Trophoblast cell (in vitro differentiated cells and primary cell): ENCODE results near the gene MYO5C. TPM values are rescaled to one million over a fixed set of nuclear protein-coding genes. Genes with fewer than 3 reads are reported as not detected.

ENCODE experiments used
- DNase-seq, 2 donors: peaks; one replicate each; pipeline ENCODE4 v3.0.0-alpha.2; 2016
- H2AFZ ChIP-seq: 2 replicates; pipeline ENCODE4 v1.6.1; 2013; ENCODE audit warnings: low read length, moderate library complexity, mild to moderate bottlenecking; ENCODE audit not compliant: insufficient read depth, poor library complexity
- H2AK5ac ChIP-seq: 2 replicates; pipeline ENCODE4 v1.6.1; 2013; ENCODE audit warnings: mild to moderate bottlenecking, low read length
- H2BK120ac ChIP-seq: 2 replicates; pipeline ENCODE4 v1.6.1; 2013; ENCODE audit warnings: low read length, mild to moderate bottlenecking, moderate library complexity; ENCODE audit not compliant: insufficient read depth, poor library complexity
- H2BK12ac ChIP-seq: 2 replicates; pipeline ENCODE4 v1.6.1; 2013; ENCODE audit warnings: mild to moderate bottlenecking, low read length, moderate library complexity
- H2BK5ac ChIP-seq: 2 replicates; pipeline ENCODE4 v1.6.1; 2013; ENCODE audit warnings: low read length, low read depth, moderate library complexity, mild to moderate bottlenecking; ENCODE audit not compliant: poor library complexity
- H3K14ac ChIP-seq: 2 replicates; pipeline ENCODE4 v1.6.1; 2013; ENCODE audit warnings: mild to moderate bottlenecking, low read length
- H3K18ac ChIP-seq: 2 replicates; pipeline ENCODE4 v1.6.1; 2013; ENCODE audit warnings: mild to moderate bottlenecking, low read length
- H3K23ac ChIP-seq: 2 replicates; pipeline ENCODE4 v1.6.1; 2013; ENCODE audit warnings: low read length
- H3K27ac ChIP-seq: 2 replicates; pipeline ENCODE4 v1.5.1; 2013; ENCODE audit warnings: low read depth, mild to moderate bottlenecking, inconsistent platforms, low read length, moderate library complexity
- H3K27me3 ChIP-seq: 2 replicates; pipeline ENCODE4 v1.6.1; 2013; ENCODE audit warnings: inconsistent platforms, mild to moderate bottlenecking, low read length, moderate library complexity; ENCODE audit not compliant: insufficient read depth
- H3K36me3 ChIP-seq, 2 experiments: 1 replicate in 1 of 2; 2 replicates in 1 of 2; pipeline ENCODE4 v1.6.1; 2013; ENCODE audit warnings: low read length in 2 of 2, mild to moderate bottlenecking in 2 of 2, moderate library complexity in 1 of 2; ENCODE audit not compliant: insufficient read depth in 2 of 2, control insufficient read depth in 1 of 2
- H3K4ac ChIP-seq: 2 replicates; pipeline ENCODE4 v1.6.1; 2013; ENCODE audit warnings: low read depth, mild to moderate bottlenecking, low read length, moderate library complexity
- H3K4me1 ChIP-seq, 2 experiments: 1 replicate in 1 of 2; 2 replicates in 1 of 2; pipeline ENCODE4 v1.6.1; 2013; ENCODE audit warnings: low read length in 2 of 2, mild to moderate bottlenecking in 2 of 2, moderate library complexity in 1 of 2; ENCODE audit not compliant: insufficient read depth in 2 of 2, control insufficient read depth in 1 of 2
- H3K4me2 ChIP-seq: 2 replicates; pipeline ENCODE4 v1.6.1; 2013; ENCODE audit warnings: inconsistent platforms, mild to moderate bottlenecking, low read length, moderate library complexity
- H3K4me3 ChIP-seq: 2 replicates; pipeline ENCODE4 v1.5.1; 2013; ENCODE audit warnings: mild to moderate bottlenecking, low read depth, low read length, inconsistent platforms
- H3K79me1 ChIP-seq: one replicate; pipeline ENCODE4 v1.6.1; 2013; ENCODE audit warnings: low read length
- H3K79me2 ChIP-seq: 2 replicates; pipeline ENCODE4 v1.6.1; 2013; ENCODE audit warnings: low read length, mild to moderate bottlenecking; ENCODE audit not compliant: control insufficient read depth, insufficient read depth, poor library complexity
- H3K9ac ChIP-seq: 2 replicates; pipeline ENCODE4 v1.6.1; 2013; ENCODE audit warnings: mild to moderate bottlenecking, low read length
- H3K9me3 ChIP-seq: 2 replicates; pipeline ENCODE4 v1.6.1; 2013; ENCODE audit warnings: low read depth, mild to moderate bottlenecking, control low read depth, inconsistent platforms, low read length; ENCODE audit not compliant: insufficient read depth
- H4K12ac ChIP-seq: 2 replicates; pipeline ENCODE4 v1.6.1; 2013; ENCODE audit warnings: low read depth, mild to moderate bottlenecking, low read length, moderate library complexity
- H4K8ac ChIP-seq: 2 replicates; pipeline ENCODE4 v1.6.1; 2013; ENCODE audit warnings: low read depth, mild to moderate bottlenecking, low read length, moderate library complexity
- H4K91ac ChIP-seq: one replicate; pipeline ENCODE4 v1.6.1; 2013; ENCODE audit warnings: low read depth, mild to moderate bottlenecking, low read length, moderate library complexity
- WGBS: extraction: QIAGEN DNeasy Blood & Tissue Kit; methylation state at CpG from one replicate; pipeline ENCODE4 v1.1.7; 2013; ENCODE audit warnings: missing lambda C conversion rate; ENCODE audit not compliant: insufficient read length, insufficient coverage; ENCODE audit errors: extremely low coverage; 5-methylcytosine and 5-hydroxymethylcytosine counted together
- polyA plus RNA-seq: library from polyadenylated mRNA; stranded (reverse); fragments of 200-250 nt; gene quantifications from 2 replicates; pipeline ENCODE4 v1.2.3, GENCODE V29; 2013

Gene MYO5C, protein sequence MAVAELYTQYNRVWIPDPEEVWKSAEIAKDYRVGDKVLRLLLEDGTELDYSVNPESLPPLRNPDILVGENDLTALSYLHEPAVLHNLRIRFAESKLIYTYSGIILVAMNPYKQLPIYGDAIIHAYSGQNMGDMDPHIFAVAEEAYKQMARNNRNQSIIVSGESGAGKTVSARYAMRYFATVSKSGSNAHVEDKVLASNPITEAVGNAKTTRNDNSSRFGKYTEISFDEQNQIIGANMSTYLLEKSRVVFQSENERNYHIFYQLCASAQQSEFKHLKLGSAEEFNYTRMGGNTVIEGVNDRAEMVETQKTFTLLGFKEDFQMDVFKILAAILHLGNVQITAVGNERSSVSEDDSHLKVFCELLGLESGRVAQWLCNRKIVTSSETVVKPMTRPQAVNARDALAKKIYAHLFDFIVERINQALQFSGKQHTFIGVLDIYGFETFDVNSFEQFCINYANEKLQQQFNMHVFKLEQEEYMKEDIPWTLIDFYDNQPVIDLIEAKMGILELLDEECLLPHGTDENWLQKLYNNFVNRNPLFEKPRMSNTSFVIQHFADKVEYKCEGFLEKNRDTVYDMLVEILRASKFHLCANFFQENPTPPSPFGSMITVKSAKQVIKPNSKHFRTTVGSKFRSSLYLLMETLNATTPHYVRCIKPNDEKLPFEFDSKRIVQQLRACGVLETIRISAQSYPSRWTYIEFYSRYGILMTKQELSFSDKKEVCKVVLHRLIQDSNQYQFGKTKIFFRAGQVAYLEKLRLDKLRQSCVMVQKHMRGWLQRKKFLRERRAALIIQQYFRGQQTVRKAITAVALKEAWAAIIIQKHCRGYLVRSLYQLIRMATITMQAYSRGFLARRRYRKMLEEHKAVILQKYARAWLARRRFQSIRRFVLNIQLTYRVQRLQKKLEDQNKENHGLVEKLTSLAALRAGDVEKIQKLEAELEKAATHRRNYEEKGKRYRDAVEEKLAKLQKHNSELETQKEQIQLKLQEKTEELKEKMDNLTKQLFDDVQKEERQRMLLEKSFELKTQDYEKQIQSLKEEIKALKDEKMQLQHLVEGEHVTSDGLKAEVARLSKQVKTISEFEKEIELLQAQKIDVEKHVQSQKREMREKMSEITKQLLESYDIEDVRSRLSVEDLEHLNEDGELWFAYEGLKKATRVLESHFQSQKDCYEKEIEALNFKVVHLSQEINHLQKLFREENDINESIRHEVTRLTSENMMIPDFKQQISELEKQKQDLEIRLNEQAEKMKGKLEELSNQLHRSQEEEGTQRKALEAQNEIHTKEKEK (N-terminal part only)
- polyA plus RNA-seq = 1.2 and 1.3 TPM in 2 replicates

DNA sequence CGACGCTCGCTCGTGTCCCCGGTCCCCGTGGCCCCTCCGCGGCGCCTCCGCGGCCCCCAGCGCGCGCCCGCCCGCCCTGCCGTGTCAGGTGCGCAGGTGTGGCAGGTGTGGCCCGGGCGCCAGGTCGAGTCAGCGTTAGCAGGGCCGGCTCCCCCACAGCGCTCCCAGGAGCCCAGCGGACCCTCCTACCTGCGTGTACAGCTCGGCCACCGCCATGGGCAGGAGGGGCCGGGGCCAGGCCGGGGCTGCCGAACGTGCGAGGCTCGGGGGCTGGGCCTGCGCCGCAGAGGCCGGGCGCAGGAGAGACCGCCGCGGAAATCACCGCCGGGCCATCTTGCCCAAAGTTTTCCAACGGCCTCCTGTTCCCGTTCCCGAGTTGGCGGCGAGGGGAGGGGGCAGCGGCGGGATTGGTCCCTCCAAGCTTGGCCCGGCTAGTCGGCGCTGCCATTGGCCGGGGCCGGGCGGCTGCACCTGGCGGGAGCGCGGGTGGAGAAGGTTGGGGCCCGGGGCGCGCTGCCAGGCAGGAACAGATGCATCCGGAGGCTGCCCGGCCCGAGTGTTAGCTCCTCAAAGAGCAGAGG is at the start of gene MYO5C:
Gene MYO5C (minus strand): TSS at position 384 of the 581 bp plus-strand sequence. CDS start 168 bp downstream, at position 216.
- no peak within 1 kb of the TSS for H3K18ac ChIP-seq
- H3K27ac ChIP-seq = no peak within 1 kb of the TSS
- H3K4me3 ChIP-seq = peak within 1 kb of the TSS; percentile 85
- H3K79me1 ChIP-seq = no peaks in the 10 kb centered on the region
- peak; percentile 14 to 30 for DNase-seq
- H4K12ac ChIP-seq = no peak within 1 kb of the TSS
- H3K9ac ChIP-seq = no peak within 1 kb of the TSS
- H4K91ac ChIP-seq = no peak within 1 kb of the TSS
- peak within 1 kb of the TSS; percentile 22 for H3K14ac ChIP-seq
- peaks cover 4% of the 10 kb centered on the region for H3K27me3 ChIP-seq
- no peak within 1 kb of the TSS for H2AK5ac ChIP-seq
- H2BK120ac ChIP-seq = no peak within 1 kb of the TSS
- H2BK12ac ChIP-seq = no peak within 1 kb of the TSS
- no peak within 1 kb of the TSS for H3K23ac ChIP-seq
- H3K36me3 ChIP-seq = no peaks in the 10 kb centered on the region
- H4K8ac ChIP-seq = peak within 1 kb of the TSS; percentile 27
- H3K79me2 ChIP-seq = no peaks in the 10 kb centered on the region
- no CpG with 5 or more reads among the region's 65 CpGs for WGBS
- peak within 1 kb of the TSS; percentile 96 for H3K4me2 ChIP-seq
- H3K4me1 ChIP-seq = peaks cover 3 to 6% of the 10 kb centered on the region in 2 experiments
- H3K9me3 ChIP-seq = no peaks in the 10 kb centered on the region
- H3K4ac ChIP-seq = no peak within 1 kb of the TSS
- no peak within 1 kb of the TSS for H2BK5ac ChIP-seq
- H2AFZ ChIP-seq = peak within 1 kb of the TSS; percentile 12

DNA sequence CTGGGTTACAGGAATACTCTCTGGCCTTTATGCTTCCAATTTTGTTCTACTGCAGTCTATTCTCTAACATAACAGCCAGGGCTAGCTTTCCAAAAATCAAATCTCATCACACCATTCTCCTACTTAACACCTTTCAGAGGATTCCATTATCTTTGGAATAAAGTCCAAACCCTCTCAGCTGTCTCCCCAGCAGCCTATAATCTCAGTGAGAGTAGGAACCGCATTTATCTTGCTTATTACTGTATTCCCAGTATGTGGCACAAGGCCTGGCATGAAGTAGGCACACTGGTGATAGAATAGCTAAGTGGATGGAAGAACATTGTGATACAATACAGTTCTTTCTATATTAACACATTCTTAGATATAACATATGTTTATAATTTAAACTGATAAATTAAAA is 49.0 kb upstream of the MYO5C start:
- H2BK12ac ChIP-seq = no peak overlapping the region
- peaks cover 1% of the 10 kb centered on the region for H3K79me2 ChIP-seq
- no peak overlapping the region for H2BK120ac ChIP-seq
- no peak overlapping the region for H3K23ac ChIP-seq
- WGBS = no CpG with 5 or more reads among the region's 1 CpG
- no peaks in the 10 kb centered on the region for H3K27me3 ChIP-seq
- H4K12ac ChIP-seq = no peak overlapping the region
- H3K4me3 ChIP-seq = no peak overlapping the region
- no peak overlapping the region for H2BK5ac ChIP-seq
- no peak overlapping the region for H3K14ac ChIP-seq
- no peak overlapping the region for H3K4me2 ChIP-seq
- H4K91ac ChIP-seq = no peak overlapping the region
- no peak overlapping the region for H2AFZ ChIP-seq
- no peak overlapping the region for H2AK5ac ChIP-seq
- peaks cover 4 to 7% of the 10 kb centered on the region in 2 experiments for H3K4me1 ChIP-seq
- H3K36me3 ChIP-seq = no peaks in the 10 kb centered on the region
- no peak overlapping the region for H3K9ac ChIP-seq
- no peaks in the 10 kb centered on the region for H3K9me3 ChIP-seq
- H3K18ac ChIP-seq = no peak overlapping the region
- no peak overlapping the region for H4K8ac ChIP-seq
- peaks cover 3% of the 10 kb centered on the region for H3K79me1 ChIP-seq
- H3K4ac ChIP-seq = no peak overlapping the region
- no peak overlapping the region for H3K27ac ChIP-seq
- DNase-seq = no peak

DNA sequence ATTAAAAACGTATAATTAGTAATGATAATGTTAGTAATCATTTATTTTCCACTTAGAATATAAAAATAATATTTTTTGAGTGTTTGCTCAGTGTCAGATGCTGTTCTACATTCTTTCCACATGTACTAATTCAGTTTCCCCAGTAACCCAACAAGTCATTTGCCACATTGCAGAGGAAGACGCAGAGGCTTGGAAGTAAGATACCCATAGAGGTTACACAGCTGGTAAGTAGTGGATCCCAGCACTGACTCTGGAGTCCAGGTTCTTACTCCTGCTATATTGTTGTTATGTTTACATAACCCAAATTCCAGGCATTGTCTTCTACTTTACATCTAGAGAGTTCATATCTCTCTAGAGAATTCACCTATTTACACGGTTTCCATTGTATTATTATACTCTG is 48.2 kb upstream of the MYO5C start:
- Histone ChIP-seq H3K36me3 (no peaks in the 10 kb centered on the region), H3K4me2 (no peak overlapping the region), H3K79me1 (peaks cover 1% of the 10 kb centered on the region), H4K91ac (no peak overlapping the region), H3K4me3 (no peak overlapping the region), H3K14ac (no peak overlapping the region), H3K9me3 (no peaks in the 10 kb centered on the region), H3K18ac (no peak overlapping the region), H2AFZ (no peak overlapping the region), H2BK12ac (no peak overlapping the region), H3K4me1 (peaks cover 0 to 5% of the 10 kb centered on the region in 2 experiments), H2AK5ac (no peak overlapping the region), H4K8ac (no peak overlapping the region), H3K27ac (no peak overlapping the region), H3K23ac (no peak overlapping the region), H2BK5ac (no peak overlapping the region), H3K4ac (no peak overlapping the region), H2BK120ac (no peak overlapping the region), H3K27me3 (no peaks in the 10 kb centered on the region), H4K12ac (no peak overlapping the region), H3K9ac (no peak overlapping the region), H3K79me2 (no peaks in the 10 kb centered on the region)
- WGBS = no CpG with 5 or more reads among the region's 3 CpGs
- DNase-seq = peak in 1 of 2 donors; percentile 69

DNA sequence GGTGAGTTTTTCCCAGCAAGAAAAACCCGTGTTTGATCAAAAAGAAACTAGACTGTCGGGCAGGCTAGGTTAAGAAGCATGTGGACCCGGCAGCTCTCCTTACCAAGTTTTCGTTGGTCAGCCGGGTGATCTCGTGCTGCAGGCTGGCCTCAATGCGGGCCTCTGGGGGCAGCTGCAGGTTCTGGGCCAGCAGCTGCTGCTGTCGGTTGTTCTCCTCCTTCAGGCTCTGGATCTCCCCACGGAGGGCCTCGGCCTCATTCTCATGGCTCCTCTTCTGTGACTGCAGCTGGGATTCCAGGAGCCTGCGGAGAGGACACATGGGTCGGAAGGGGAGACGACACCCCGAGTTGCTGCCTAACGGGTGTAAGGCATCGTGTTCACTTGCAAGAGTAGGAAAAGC is 44.5 kb upstream of the MYO5C start:
- Histone ChIP-seq H3K23ac (no peak overlapping the region), H3K14ac (peak overlapping the region; percentile 34), H3K79me2 (no peaks in the 10 kb centered on the region), H2AFZ (no peak overlapping the region), H3K9me3 (no peaks in the 10 kb centered on the region), H2BK12ac (peak overlapping the region; percentile 4), H4K8ac (peak overlapping the region; percentile 29), H4K12ac (no peak overlapping the region), H2BK5ac (peak overlapping the region; percentile 27), H2BK120ac (peak overlapping the region; percentile 38), H3K27ac (no peak overlapping the region), H3K4me1 (peaks cover 0 to 5% of the 10 kb centered on the region in 2 experiments), H3K4me3 (no peak overlapping the region), H3K79me1 (peaks cover 1% of the 10 kb centered on the region), H3K4ac (no peak overlapping the region), H3K27me3 (no peaks in the 10 kb centered on the region), H3K4me2 (no peak overlapping the region), H3K9ac (no peak overlapping the region), H4K91ac (peak overlapping the region; percentile 70), H2AK5ac (no peak overlapping the region), H3K36me3 (no peaks in the 10 kb centered on the region), H3K18ac (peak overlapping the region; percentile 8)
- WGBS = no CpG with 5 or more reads among the region's 16 CpGs
- DNase-seq = peak; percentile 64 to 76
